ENCODE results near the gene LRBA.

Gene LRBA

GRCh38 chr4:150256225-150256620, 758.9 kb downstream of the LRBA start:
- DNase-seq, result no peak

DNA sequence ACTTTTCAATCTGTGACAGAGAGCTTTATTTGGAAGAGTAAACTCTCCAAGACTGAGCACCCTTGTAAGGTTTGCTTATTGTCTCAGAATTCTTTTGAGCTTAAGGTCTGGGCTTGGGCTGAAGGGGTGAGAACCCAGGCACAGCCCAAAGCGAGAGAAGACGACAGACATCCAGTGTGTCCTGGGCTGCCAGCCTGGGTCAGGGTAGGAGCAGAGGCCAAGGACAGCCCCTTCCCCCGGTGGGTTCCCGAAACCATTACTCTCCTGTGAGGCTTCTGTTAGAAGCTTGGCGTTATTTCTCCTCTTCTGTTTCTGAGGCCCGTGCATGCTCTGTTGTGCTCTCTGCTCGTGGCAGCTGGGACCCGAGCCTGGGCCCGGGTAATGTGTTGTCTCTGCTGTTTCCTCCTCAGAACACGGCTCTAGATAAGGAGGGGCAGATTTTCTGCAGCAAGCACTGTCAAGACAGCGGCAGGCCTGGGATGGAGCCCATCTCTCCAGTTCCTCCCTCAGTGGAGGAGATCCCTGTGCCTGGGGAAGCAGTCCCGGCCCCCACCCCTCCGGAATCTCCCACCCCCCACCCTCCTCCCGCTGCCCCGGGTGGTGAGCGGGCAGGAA, 759.4 kb downstream of the LRBA start:
- DNase-seq, result no peak

GRCh38 chr4:150253965-150254630, 761.0 kb downstream of the LRBA start:
- no peak for DNase-seq

DNA sequence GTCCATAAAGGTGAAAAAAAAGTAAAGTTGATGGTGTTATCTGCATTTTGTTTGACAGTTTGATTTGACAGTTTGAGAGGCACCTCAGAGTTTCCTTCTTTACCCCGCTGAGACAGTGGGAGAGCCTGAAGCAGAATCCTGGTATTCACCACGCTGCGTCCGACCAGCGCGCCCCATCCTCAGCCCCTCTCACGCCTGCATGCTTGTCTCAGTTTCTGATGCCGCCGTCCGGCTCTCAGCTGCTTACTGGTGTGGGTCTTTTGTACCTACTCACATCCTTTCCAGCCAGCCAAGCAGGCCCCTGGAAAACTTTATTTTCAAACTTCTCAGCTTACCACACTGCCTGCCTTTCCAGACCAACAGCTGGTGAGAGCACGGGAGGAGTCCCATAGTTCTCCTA, 761.7 kb downstream of the LRBA start:
- DNase-seq, result no peak

GRCh38 chr4:150252741-150253140, 762.3 kb downstream of the LRBA start:
- DNase-seq, result no peak

DNA sequence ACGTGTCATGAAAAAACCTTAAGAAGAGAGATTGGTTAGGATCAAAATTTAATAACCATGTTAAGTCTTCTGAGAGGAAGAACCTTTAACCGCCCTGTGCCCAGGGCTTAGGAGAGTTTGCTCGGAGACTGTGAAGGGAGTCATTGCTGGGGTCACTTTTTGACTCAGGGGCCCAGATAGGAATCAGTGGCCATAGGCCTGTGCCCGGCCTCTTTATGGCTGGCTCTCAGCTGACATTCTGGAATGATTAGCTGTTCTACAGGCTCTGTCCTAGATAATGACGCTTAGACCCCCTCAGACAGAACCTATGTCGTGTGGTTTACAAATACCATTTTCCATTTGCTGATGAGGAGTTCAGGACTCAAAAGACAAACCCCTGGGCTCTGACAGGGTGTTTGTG, 762.8 kb downstream of the LRBA start:
- DNase-seq, result no peak

GRCh38 chr4:150251752-150252190, 763.3 kb downstream of the LRBA start:
- no peak for DNase-seq

DNA sequence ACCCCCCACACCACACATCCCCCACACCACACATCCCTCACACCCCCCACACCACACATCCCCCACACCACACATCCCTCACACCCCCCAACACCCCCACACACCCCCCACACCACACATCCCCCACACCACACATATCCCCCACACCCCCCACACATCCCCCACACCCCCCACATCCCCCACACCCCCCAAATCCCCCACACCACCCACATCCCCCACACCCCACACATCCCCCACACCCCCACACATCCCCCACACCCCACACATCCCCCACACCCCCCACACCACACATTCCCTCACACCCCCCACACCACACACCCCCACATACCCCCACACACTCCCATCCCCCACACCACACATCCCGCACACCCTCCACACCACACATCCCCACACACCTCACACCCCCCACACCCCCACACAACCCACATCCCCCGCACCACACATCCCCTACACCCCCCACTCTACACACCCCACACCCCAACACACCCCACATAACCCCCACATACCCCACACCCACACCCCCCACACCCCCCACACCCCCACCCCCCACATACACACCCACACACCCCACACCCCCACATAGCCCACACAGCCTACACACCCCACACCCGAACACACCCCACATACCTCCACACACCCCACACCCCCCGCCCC, 764.0 kb downstream of the LRBA start:
- DNase-seq, result no peak

DNA sequence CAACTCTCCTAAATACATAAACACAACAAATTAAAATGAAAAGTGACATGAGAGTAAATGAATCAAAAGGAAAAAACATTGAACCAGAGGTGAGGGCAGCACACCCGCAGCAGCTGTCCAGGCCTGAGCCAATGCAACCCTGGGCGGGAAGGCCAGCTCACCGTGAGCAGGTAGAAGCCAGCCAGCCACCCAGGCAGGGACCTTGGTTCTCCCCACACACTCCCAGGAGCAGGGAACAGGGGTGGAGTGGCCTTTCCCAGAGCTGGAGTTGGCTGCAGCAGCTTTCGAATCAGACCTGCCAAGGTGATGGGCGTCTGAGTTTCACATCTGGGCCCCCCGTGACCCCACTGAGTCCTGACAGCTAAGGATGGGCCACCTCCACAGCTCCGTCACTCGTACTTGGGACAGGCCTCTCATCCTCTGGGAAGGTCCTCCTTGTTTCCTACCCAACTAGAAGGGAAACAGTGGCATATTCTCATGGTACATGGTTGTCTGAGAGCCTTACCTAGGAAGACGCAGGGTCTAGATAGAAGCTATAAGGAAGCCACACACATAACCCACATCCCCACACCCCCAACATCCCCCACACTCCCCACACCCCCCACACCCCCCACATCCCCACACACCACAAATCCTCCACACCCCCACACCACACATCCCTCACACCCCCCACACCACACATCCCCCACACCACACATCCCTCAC, 764.6 kb downstream of the LRBA start:
- DNase-seq, result no peak

DNA sequence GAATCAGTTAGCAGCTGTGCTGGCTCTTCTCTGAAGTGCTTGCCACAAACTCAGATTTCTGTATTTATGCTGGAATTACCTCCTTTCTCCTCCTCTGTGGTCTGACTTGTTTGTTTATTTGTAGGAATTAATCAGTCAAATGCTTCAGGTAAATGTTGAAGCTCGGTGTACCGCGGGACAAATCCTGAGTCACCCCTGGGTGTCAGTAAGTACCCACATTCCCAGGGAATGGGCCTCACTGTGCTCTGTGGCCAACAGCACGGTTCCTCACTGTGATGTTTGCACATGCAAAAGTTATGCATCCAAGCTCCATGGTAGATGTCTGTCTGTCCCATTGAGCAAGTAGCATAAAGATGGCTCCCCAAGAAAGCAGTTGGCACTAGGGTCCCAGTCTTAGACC, 766.9 kb downstream of the LRBA start:
- DNase-seq, result no peak

DNA sequence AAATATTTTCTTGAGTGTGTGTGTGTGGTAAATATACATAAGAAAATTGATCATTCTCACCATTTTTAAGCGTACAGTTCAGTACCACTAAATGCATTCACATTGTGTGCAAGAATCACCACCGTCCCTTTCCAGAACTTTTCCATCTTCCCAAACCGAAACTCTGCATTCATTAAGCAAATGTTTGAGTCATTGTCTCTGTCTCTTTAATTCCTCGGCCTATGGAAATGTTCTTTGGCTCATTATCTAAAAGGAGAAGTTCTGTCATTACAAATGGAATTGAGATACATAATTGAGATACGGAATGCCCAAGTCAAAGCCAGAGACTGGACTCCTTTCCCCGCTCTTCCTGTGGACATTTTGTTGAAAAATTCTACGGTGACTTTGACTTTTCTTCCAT, 767.9 kb downstream of the LRBA start:
- DNase-seq, result no peak

GRCh38 chr4:150244600-150244999, 770.5 kb downstream of the LRBA start:
- peak in 1 of 2 experiments; percentile 25 for DNase-seq

GRCh38 chr4:150243932-150244331, 771.2 kb downstream of the LRBA start:
- DNase-seq, result no peak

DNA sequence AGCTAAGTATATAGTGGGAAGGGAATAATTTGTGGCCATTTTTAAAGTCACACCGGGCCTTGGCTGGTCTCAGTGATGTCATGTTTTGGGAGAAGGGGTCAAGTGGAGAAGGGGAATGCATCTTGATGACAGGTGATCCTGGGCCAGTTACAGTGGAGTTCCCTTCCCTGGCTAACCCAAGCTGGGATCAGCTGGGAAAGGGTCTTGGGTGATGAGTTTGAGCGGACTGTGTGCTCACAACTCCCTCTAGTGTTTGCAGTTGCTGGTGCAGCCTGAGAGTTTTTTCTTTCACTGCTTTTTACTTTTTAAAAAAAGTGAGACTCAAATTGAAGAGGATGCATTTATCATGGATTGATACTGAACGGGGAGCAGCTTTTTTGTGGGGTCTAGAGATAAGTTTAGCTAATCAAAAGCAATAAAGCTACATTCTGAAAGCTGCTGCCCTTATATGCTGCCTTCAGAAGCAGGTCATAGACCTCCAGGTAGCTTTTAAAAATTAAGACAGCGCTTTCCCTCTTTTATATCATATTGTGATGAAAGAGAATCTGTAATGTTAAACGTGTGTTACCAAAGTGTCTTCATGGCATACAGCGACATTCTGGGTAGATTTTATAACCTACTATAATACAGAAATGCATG, 772.1 kb downstream of the LRBA start:
- DNase-seq, result peak in 1 of 2 experiments; percentile 22

- no peak for DNase-seq
These were observed 775.1 kb downstream of the LRBA start for GRCh38 chr4:150240011-150240410.

GRCh38 chr4:150238591-150238990, 776.5 kb downstream of the LRBA start:
- DNase-seq, result no peak

GRCh38 chr4:150237110-150237872, 777.8 kb downstream of the LRBA start:
- no peak for DNase-seq

DNA sequence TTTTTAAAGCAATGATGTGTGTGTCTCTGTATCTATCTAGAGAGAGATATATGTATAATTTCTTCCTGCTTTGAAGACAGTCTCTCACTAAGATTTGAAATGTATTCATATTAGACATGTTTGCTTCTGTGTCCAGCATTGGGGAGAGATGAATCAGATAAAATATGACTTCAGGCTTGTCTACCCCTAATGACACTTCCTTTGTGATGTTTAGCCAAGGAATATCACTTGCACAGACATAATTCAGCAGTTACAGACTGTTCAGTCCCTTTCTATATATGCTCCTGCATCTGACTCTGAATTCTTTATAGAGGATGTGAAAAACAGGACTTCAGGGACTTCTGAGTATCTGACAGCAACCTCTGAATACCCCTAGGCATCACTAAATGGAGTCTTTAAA, 778.5 kb downstream of the LRBA start:
- no peak for DNase-seq

DNA sequence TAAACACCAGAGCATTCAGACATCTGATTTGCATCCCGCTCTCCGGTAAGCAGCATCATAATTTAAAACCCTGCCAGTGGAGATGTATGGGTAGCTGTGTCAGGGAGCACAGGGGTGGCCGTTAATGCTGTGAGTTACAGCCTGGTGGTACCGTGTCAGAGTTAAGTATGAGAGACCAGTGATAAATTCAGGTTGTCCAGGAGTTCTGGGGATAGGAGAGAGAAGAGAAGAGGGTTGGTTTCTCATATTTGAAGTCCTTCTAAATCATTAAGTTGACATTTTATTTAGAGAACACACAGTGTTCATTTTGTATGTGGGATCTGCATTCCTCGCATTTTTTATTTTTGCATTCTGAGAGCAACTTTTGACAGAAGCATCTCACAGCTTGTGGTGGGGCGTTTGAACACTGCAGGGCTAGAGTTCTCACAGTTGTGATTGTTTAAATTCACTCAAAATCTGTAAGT, 779.2 kb downstream of the LRBA start:
- no peak for DNase-seq

DNA sequence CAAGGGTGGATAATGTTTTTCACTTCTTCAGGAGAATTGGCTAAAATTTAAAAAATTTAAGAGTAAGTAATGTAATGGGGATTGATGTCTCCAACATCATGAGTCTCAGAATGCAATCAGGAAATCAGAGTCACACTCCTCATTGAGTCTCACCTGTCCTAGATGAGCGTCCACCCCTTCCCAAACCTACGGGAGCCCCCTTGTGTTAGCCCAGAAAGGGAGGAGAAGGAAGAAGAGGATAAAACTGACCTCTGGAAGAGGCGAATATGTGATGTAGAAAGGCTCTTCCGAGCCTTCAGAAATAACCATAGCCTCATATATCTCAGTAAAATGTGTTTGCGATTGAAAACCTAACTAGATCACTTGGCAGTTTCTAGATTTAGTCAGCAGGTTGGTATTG, 779.8 kb downstream of the LRBA start:
- no peak for DNase-seq

DNA sequence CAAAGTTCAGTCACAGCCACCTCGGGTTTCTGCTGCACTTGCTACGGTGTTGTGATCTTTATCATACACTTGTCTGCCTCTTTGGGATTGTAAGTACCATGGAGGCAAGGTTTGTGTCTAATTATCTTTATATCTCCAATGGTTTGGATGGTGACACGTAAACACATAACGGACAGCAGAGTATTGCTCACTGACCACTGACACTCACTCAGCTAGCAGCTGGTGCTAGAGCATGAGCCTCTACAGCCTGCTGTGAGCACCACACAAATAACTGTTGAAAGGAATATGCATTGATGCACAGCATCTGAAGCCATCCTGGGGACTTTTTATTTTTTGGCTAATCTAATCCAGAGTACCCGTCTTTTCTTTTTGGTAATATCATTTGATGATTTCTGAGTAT, 780.8 kb downstream of the LRBA start:
- DNase-seq, result no peak

GRCh38 chr4:150232029-150232428, 783.1 kb downstream of the LRBA start:
- no peak for DNase-seq

Measured in NCI-H187 (cell line).